Liver (tissue), 3 donors: ENCODE data around the gene ADGRL2.

ENCODE experiments used
- ATF3 ChIP-seq: IDR thresholded peaks from 2 replicates; pipeline ENCODE4 v1.6.1; 2016; ENCODE audit warnings: antibody characterized with exemption
- CTCF ChIP-seq: fragments of 150-350 bp; IDR thresholded peaks from 2 replicates; pipeline ENCODE4 v1.5.1; 2017; ENCODE audit warnings: improper control_type of control experiment, low read depth, low read length; ENCODE audit not compliant: missing input control
- EGR1 ChIP-seq, 2 donors: IDR thresholded peaks; 2 replicates each; pipeline ENCODE4 v1.6.1; 2016 to 2018; ENCODE audit warnings: antibody characterized with exemption in 2 of 2, low read depth in 2 of 2
- GABPA ChIP-seq, 2 donors: IDR thresholded peaks in 1 of 2; conservative IDR thresholded peaks in 1 of 2; 2 replicates each; pipeline ENCODE4 v1.6.1; 2016; ENCODE audit warnings: antibody characterized with exemption in 2 of 2, mild to moderate bottlenecking in 1 of 2, moderate library complexity in 1 of 2
- JUND ChIP-seq, 2 donors: IDR thresholded peaks; 2 replicates each; pipeline ENCODE4 v1.6.1; 2016; ENCODE audit warnings: antibody characterized with exemption in 2 of 2
- MAX ChIP-seq: IDR thresholded peaks from 2 replicates; pipeline ENCODE4 v1.6.1; 2016; ENCODE audit warnings: antibody characterized with exemption
- NR2F2 ChIP-seq: IDR thresholded peaks from 2 replicates; pipeline ENCODE4 v1.6.1; 2016; ENCODE audit warnings: antibody characterized with exemption
- RAD21 ChIP-seq, 2 donors: IDR thresholded peaks; 2 replicates each; pipeline ENCODE4 v1.6.1; 2016; ENCODE audit warnings: antibody characterized with exemption in 2 of 2, mild to moderate bottlenecking in 2 of 2
- SP1 ChIP-seq: IDR thresholded peaks from 2 replicates; pipeline ENCODE4 v1.6.1; 2018; ENCODE audit warnings: antibody characterized with exemption, mild to moderate bottlenecking
- TAF1 ChIP-seq: conservative IDR thresholded peaks from 2 replicates; pipeline ENCODE4 v1.6.1; 2016; ENCODE audit warnings: antibody characterized with exemption, mild to moderate bottlenecking
- TF ChIP-seq, protein P1 (sequence below): IDR thresholded peaks from 2 replicates; pipeline ENCODE4 v1.6.1; 2016; ENCODE audit warnings: antibody characterized with exemption, mild to moderate bottlenecking
- TF ChIP-seq, protein P2 (sequence below): IDR thresholded peaks from 2 replicates; pipeline ENCODE4 v1.6.1; 2016; ENCODE audit warnings: antibody characterized with exemption
- donor health status: healthy.
- donor health status: healthy.

DNA sequence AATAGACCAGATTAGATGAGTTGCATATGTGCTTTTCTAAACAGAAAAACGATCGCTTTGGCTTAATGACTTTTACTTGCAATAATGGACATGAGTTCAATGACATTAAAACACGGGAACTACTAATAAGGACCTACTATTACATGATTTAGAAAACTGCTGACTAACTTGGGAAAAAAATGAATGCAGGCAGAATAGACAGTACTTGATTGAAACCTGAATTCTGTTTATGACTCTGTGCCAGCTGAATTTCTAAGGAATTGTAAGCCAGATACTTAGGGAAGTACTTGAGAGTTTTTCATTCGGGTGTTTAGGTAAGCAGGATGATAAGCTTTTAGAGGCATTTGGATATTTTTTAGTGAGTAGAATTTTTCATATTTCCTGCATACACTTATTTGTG is 12.0 kb downstream of the ADGRL2 start:
- TF ChIP-seq CTCF (no peak), ATF3 (no peak), SP1 (no peak), EGR1 (IDR thresholded peaks at IDR 0.05; ENCODE audit: low read depth in 2 of 2) (no peak), MAX (no peak), GABPA (IDR thresholded peaks at IDR 0.05 in 1 of 2, conservative IDR thresholded peaks at IDR 0.05 in 1 of 2) (no peak), NR2F2 (no peak), JUND (IDR thresholded peaks at IDR 0.05) (no peak), TAF1 (no peak), RAD21 (IDR thresholded peaks at IDR 0.05) (no peak)
- TF ChIP-seq, protein P1, sequence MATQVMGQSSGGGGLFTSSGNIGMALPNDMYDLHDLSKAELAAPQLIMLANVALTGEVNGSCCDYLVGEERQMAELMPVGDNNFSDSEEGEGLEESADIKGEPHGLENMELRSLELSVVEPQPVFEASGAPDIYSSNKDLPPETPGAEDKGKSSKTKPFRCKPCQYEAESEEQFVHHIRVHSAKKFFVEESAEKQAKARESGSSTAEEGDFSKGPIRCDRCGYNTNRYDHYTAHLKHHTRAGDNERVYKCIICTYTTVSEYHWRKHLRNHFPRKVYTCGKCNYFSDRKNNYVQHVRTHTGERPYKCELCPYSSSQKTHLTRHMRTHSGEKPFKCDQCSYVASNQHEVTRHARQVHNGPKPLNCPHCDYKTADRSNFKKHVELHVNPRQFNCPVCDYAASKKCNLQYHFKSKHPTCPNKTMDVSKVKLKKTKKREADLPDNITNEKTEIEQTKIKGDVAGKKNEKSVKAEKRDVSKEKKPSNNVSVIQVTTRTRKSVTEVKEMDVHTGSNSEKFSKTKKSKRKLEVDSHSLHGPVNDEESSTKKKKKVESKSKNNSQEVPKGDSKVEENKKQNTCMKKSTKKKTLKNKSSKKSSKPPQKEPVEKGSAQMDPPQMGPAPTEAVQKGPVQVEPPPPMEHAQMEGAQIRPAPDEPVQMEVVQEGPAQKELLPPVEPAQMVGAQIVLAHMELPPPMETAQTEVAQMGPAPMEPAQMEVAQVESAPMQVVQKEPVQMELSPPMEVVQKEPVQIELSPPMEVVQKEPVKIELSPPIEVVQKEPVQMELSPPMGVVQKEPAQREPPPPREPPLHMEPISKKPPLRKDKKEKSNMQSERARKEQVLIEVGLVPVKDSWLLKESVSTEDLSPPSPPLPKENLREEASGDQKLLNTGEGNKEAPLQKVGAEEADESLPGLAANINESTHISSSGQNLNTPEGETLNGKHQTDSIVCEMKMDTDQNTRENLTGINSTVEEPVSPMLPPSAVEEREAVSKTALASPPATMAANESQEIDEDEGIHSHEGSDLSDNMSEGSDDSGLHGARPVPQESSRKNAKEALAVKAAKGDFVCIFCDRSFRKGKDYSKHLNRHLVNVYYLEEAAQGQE, result no peak
- TF ChIP-seq, protein P2, sequence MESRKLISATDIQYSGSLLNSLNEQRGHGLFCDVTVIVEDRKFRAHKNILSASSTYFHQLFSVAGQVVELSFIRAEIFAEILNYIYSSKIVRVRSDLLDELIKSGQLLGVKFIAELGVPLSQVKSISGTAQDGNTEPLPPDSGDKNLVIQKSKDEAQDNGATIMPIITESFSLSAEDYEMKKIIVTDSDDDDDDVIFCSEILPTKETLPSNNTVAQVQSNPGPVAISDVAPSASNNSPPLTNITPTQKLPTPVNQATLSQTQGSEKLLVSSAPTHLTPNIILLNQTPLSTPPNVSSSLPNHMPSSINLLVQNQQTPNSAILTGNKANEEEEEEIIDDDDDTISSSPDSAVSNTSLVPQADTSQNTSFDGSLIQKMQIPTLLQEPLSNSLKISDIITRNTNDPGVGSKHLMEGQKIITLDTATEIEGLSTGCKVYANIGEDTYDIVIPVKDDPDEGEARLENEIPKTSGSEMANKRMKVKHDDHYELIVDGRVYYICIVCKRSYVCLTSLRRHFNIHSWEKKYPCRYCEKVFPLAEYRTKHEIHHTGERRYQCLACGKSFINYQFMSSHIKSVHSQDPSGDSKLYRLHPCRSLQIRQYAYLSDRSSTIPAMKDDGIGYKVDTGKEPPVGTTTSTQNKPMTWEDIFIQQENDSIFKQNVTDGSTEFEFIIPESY, result no peak
